Ramos (cell line): ENCODE measurements around the gene NUP210.

Experiments
- in situ Hi-C: fragments of 300-500 bp; cut with MboI; formaldehyde crosslinking; loops from one replicate; pipeline ENCODE4 v1.14.3; 2022; ENCODE audit warnings: low sequenced_read_pairs; ENCODE audit not compliant: unreplicated experiment

The NUP210 gene

DNA sequence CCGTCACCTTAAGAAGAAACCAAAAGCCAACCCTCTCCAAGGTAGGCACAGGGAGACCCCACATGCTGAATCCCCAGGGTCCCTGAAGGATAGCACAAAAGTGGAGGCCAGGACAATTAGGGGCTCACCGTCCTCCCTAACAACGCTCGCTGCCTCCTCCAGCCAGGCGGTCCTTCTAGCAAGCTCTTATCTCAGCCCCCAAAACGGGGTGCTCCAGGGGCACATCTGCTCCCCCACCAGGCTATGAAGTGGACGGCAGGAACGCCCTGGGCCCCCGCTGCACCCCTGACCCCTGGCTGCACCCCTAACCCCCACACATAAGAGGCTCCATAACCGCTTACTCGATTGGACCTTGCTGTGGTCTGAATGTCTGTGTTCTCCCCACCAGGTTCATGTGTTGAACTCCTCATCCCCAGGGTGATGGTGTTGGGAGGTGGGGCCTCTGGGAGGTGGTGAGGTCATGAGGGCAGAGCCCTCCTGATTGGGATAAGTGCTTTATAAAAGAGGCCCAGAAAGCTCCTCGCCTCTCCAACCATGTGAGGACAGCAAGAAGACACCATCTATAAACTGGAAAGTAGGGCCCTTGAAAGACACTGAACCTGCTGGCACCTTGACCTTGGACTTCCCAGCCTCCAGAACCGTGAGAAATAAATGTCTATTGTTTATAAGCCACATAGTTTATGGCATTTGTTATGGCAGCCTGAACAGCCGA is 153.3 kb downstream of the NUP210 start:
- in situ Hi-C loops, result no loop called here
